Subcutaneous adipose tissue (tissue), 4 donors: Measurements from ENCODE around the gene GOLPH3. TPM values are rescaled to one million over a fixed set of nuclear protein-coding genes. Genes with fewer than 3 reads are reported as not detected.

ENCODE experiments used
- total RNA-seq, 4 donors: library from RNA; depleted of rRNA; stranded (reverse); fragments of >200 nt; gene quantifications; one replicate each; pipeline ENCODE4 v1.1.0, GENCODE V29; 2016
- TF ChIP-seq, protein P1 (sequence below): fragments of 450-650 bp; IDR thresholded peaks from one replicate; pipeline ENCODE4 v1.5.1; 2016; ENCODE audit warnings: low read depth, mild to moderate bottlenecking, control low read depth, antibody characterized with exemption, moderate library complexity

Gene GOLPH3
- total RNA-seq, 4 donors from 2014 or later = 78.9 to 122 (median 87.5) TPM

DNA sequence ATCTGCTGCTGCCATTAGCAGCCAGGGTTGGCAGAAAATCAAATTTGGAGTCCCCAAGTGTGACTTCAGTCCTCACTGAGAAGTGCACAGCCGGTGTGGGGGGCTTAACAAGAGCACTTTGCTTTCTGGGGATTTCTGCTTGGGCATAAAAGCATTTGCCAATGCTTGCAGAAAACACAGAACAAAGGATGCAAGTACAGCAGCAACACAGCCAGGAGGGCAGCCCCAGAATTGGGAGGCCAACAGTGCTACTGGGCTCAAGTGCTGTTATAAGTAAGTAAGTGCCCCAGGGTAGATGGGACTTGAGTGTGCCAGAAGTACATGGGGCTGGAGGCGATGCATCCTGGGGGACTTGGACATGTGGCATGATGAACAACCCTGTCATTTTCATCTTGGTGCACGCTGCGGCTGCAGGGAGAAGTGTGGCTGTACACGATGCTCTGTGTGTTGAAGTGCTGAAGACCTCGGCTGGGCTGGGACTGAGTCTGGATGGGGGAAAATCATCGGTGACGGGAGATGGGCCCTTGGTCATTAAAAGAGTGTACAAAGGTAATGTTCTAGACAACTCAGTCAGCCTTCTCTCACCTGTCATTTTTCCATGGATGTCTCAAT, 73.3 kb downstream of the GOLPH3 start:
- TF ChIP-seq, protein P1, sequence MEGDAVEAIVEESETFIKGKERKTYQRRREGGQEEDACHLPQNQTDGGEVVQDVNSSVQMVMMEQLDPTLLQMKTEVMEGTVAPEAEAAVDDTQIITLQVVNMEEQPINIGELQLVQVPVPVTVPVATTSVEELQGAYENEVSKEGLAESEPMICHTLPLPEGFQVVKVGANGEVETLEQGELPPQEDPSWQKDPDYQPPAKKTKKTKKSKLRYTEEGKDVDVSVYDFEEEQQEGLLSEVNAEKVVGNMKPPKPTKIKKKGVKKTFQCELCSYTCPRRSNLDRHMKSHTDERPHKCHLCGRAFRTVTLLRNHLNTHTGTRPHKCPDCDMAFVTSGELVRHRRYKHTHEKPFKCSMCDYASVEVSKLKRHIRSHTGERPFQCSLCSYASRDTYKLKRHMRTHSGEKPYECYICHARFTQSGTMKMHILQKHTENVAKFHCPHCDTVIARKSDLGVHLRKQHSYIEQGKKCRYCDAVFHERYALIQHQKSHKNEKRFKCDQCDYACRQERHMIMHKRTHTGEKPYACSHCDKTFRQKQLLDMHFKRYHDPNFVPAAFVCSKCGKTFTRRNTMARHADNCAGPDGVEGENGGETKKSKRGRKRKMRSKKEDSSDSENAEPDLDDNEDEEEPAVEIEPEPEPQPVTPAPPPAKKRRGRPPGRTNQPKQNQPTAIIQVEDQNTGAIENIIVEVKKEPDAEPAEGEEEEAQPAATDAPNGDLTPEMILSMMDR = no peak

DNA sequence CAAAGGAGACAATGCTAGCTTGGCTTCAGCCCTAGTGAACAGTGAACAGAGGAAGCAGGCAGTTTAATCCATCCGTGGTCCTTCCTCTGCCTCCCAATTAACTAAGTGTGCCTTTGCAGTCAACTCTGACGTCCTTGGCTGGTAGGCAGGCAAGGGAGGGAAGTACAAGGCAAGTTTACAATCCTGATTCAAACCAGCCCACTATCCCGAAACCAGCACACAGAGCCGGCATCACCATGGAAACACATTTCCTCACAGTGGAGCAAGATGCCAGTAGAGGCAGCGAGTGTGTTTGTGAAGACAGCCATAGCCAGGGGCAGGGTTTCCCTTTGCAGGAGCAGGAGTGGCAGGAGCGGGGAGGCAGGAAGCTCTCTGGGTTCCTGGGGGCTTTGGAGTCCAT, 73.9 kb downstream of the GOLPH3 start:
- TF ChIP-seq, protein P1 = no peak

DNA sequence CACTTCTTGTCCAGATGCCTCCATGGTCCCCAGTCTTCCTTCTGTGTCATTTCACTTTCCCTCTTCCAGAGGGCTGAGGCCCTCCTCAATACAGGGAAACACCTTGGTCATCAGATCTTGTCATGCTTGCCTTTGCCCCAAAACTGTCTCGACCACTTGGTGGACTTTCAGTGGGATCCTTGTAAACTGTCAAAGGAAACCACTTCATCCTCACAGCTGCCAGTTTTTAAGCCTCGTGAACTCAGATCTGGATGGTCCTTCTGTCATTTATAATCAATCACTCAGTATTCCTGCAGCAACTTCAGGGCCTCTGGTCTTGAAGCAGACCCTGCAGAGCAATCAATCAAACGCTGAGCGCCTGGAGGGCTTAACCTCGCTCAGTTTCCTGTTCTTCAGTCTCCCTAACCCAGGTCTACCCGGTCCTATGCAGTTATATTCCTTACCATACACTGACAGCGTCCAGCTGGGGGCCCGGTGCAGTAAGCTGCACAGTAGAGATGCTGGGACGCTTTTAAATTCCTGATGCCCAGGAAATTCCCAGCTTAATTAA, 74.6 kb downstream of the GOLPH3 start:
- TF ChIP-seq, protein P1 = no peak

DNA sequence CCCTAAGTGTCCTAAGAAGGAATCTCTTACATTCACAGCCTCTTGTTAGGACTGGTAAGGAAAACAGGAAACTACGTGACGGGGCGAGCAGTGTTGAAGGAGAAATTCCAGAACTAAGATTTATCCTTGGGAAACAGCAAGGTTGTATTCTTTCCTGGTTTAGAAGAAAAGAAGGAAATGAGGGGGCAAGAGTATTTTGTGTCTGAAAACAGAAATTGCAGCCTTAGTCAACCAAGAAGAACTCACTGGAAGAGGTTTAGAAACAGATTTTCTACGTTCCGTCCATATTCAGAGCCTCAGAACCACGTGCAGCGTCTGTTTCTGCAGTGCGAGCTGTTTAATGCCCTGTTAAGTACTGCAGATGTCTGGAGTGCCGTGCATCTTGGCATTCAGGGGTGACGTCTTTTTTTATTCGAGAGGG, 75.2 kb downstream of the GOLPH3 start:
- TF ChIP-seq, protein P1 = no peak

DNA sequence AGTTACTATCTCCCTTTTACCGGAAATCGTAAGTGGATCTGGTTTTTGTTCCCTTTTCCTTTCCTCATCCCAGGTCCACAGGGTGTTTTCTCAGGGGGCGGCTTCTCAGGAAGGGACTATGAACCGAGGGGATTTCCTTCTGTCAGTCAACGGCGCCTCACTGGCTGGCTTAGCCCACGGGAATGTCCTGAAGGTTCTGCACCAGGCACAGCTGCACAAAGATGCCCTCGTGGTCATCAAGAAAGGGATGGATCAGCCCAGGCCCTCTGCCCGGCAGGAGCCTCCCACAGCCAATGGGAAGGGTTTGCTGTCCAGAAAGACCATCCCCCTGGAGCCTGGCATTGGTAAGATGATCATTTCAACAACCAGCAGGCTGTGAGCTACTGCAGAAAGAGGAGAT, 75.8 kb downstream of the GOLPH3 start:
- TF ChIP-seq, protein P1 = no peak

DNA sequence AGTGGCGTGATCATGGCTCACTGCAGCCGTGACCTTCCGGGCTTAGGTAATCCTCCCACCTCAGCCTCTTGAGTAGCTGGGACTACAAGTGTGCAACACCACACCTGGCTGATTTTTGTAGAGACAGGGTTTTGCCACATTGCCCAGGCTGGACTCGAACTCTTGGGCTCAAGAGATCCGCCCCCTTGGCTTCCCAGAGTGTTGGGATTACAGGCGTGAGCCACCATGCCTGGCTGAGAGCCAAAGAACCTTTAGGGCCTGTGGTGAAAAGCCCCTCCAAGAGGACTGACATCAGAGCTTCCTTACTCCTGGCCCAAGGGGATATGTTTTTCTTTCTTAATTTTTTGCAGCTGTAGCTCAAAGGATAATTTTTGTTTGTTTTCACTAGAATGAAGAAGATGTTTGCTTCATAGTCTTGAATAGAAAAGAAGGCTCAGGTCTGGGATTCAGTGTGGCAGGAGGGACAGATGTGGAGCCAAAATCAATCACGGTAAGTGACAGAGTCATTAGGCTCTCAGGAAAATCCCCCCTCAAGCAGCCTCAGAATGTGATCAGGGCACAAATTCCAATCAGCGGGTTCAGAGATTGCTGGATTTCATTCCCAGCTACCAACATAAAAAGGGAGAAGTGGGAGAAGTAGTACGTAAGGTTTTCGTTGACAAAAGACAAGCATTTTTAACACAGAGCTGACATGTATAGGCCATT, 77.1 kb downstream of the GOLPH3 start:
- TF ChIP-seq, protein P1 = no peak

DNA sequence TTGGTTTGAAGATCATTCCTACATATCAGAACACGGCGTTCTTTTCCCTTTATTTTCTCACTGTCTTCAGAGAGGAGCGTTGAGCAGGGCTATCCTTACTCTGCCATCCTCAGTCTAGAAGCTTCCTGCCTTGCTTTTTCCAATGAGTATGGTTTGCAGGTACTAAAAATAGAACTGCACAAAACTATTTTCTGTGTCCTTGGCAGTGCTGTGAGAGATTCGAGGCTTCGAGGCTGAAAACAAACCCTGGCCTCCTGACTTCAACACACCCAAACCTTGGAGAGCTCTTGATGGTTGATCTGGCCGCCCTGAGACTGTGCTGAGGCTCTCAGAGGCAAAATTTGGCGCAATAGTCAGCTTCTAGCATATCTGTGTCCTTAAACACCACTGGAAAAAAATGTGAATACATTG, 78.9 kb downstream of the GOLPH3 start:
- TF ChIP-seq, protein P1 = no peak
